Natural killer cell treated with Interleukin-12 subunit alpha and Interleukin-12 subunit beta and Interleukin-15 and Interleukin-18, amount 100 ng/mL, for 72 hours (primary cell): ENCODE results near the gene C2orf92. TPM values are rescaled to one million over a fixed set of nuclear protein-coding genes. Genes with fewer than 3 reads are reported as not detected.
A peak's percentile ranks its signal among the peaks of the same experiment; 100 is the strongest.
"Not testable (repeated sequence)": the region's sequence is repeated elsewhere in the genome, so short reads cannot be mapped to it uniquely, and the experiment has no call there.

ENCODE experiments used
- ATAC-seq, 2 donors: fragments of 150-1000 bp; cut with Tn5 transposase in 1 of 2; sonication (Bioruptor Pico), chemical (Tn5 transposase) in 1 of 2; 2 replicates each; pipeline ENCODE4 v1.10.0; 2021
- DNase-seq: peaks from one replicate; pipeline ENCODE4 v3.0.0; 2022; ENCODE audit warnings: low spot score
- H3K27ac Mint-ChIP-seq, 2 donors: 1 replicate in 1 of 2; 2 replicates in 1 of 2; pipeline ENCODE4 v1.8.0; 2022; ENCODE audit warnings: mixed read lengths in 2 of 2, mild to moderate bottlenecking in 1 of 2, moderate library complexity in 1 of 2
- H3K27me3 Mint-ChIP-seq, 2 donors: 1 replicate in 1 of 2; 2 replicates in 1 of 2; pipeline ENCODE4 v1.8.0; 2022; ENCODE audit warnings: mixed read lengths in 2 of 2
- H3K36me3 Mint-ChIP-seq: one replicate; pipeline ENCODE4 v1.8.0; 2022; ENCODE audit warnings: mixed read lengths
- H3K4me1 Mint-ChIP-seq, 2 donors: 1 replicate in 1 of 2; 2 replicates in 1 of 2; pipeline ENCODE4 v1.8.0; 2022; ENCODE audit warnings: low read depth in 2 of 2, mixed read lengths in 2 of 2, mild to moderate bottlenecking in 1 of 2
- H3K4me3 Mint-ChIP-seq: one replicate; pipeline ENCODE4 v1.8.0; 2022; ENCODE audit warnings: mixed read lengths
- H3K9me3 Mint-ChIP-seq: 2 replicates; pipeline ENCODE4 v1.8.0; 2022; ENCODE audit warnings: mixed read lengths
- total RNA-seq, 2 donors: library from RNA; stranded (reverse); gene quantifications; one replicate each; pipeline ENCODE4 v1.2.3, GENCODE V29; 2022

The C2orf92 gene
- total RNA-seq, 2 donors from 2014 or later = 8.6 to 13.6 TPM

DNA sequence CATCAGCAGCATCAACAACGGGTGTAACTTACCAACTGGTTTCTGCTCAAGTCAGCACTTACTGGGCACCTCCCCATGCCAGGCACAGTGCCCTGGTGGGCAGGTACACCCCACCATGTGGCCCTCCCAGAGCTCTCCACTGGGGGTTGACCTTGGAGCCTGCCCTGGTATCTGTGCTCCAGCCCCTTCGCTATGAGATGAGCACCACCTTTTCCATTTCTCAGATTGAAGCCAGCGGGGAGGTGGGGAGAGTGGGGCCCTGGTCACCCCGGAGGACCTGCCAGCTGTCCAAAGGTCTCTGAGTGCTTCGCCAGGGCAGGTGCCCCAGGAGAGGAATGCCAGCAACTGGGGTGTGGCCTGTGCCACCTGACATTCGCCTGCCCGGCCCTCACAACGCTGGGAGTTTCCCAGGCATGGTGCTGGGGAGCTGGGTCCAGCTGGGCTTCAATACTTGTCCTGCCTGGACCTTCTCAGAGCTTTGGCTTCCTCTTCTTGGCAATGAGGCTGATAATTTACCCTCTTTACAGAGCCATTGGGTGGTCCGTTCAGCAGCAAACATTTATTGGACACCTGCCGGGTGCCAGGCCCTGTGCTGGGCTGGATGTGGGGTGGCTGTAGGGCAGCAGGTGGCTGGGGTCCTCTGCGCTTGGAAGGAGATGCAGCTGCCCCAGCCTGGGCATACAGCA is 38.0 kb downstream of the C2orf92 start:
- H3K4me1 Mint-ChIP-seq = peaks cover 18 to 20% of the 10 kb centered on the region in 2 donors
- no peaks in the 10 kb centered on the region for H3K36me3 Mint-ChIP-seq
- no peak overlapping the region for H3K27ac Mint-ChIP-seq
- H3K4me3 Mint-ChIP-seq = no peak overlapping the region
- DNase-seq = no peak
- no peak for ATAC-seq
- H3K27me3 Mint-ChIP-seq = no peaks in the 10 kb centered on the region
- no peaks in the 10 kb centered on the region for H3K9me3 Mint-ChIP-seq

DNA sequence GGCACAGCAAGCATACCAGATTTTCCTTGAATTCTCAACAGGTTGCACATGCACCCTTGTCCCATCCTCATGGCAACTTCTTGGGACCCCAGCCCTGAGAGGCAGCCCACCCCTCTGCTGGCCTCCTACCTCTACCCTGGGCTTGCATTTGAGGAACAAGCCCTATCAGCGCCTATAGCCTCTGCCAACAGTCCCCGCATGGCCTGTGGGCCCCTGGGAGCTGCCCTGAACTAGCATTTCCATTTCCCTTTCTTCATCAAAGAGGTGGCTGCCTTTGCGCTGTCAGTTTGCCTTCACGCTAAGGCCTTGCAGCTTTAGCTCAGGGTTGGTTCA is 38.5 kb downstream of the C2orf92 start:
- H3K9me3 Mint-ChIP-seq = no peaks in the 10 kb centered on the region
- no peak for ATAC-seq
- no peaks in the 10 kb centered on the region for H3K36me3 Mint-ChIP-seq
- H3K27me3 Mint-ChIP-seq = no peaks in the 10 kb centered on the region
- no peak overlapping the region for H3K27ac Mint-ChIP-seq
- no peak overlapping the region for H3K4me3 Mint-ChIP-seq
- no peak for DNase-seq
- peaks cover 21 to 22% of the 10 kb centered on the region in 2 donors for H3K4me1 Mint-ChIP-seq

DNA sequence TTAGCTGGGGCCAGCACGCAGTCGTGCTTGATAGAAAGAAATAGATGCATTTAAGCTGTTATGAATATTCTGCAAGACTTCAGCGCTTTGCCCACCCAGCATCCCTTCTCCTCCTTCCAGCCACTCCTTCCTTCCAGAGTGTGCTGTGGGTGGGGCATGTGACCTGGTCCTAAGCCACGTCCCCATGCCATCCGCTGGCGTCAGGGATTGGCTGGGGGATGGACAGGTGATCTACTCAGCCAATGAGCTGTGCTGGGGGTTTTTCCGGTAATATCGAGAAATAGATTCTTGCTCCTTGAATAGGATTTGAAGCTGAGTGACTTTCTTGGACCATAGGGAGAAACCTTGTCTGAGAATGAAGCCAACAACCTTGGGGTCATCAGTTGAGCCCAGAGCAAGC is 39.1 kb downstream of the C2orf92 start:
- H3K27me3 Mint-ChIP-seq = no peaks in the 10 kb centered on the region
- DNase-seq (no peak), ATAC-seq (no peak)
- H3K4me3 Mint-ChIP-seq = no peak overlapping the region
- H3K4me1 Mint-ChIP-seq = peaks cover 27 to 28% of the 10 kb centered on the region in 2 donors
- H3K27ac Mint-ChIP-seq = no peak overlapping the region
- H3K36me3 Mint-ChIP-seq = no peaks in the 10 kb centered on the region
- no peaks in the 10 kb centered on the region for H3K9me3 Mint-ChIP-seq

- no peak for DNase-seq
- Mint-ChIP-seq H3K36me3 (no peaks in the 10 kb centered on the region), H3K4me1 (peaks cover 47 to 53% of the 10 kb centered on the region in 2 donors), H3K27ac (peak overlapping the region; percentile 98 to 99), H3K4me3 (no peak overlapping the region), H3K9me3 (no peaks in the 10 kb centered on the region), H3K27me3 (no peaks in the 10 kb centered on the region)
- ATAC-seq = no peak
Measured at GRCh38 chr2:97711394-97711711, 41.8 kb downstream of the C2orf92 start.

DNA sequence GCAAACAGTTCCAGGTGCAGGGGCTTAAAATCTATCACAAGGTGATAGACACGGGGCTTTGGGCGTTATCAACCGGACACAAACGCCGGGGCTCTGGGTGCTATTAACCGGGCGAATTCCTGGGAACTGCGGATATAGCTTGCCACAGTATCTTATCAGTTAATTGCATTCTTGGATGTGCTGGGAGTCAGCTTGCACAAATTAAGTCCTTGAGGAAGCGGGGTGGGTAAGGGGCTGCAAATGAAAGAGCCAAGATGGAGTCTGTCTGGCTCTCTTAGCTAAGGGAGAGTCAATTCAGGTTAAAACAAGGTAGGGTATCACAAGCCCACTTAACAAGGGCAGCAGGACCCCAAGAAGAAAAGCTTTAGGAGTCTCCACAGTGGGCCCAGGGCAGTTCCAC is 42.7 kb downstream of the C2orf92 start:
- H3K36me3 Mint-ChIP-seq, H3K27me3 Mint-ChIP-seq, ATAC-seq, H3K9me3 Mint-ChIP-seq, DNase-seq: not testable (repeated sequence)
- Mint-ChIP-seq H3K4me1 (peaks cover 55 to 60% of the 10 kb centered on the region in 2 donors), H3K4me3 (peak overlapping the region; percentile 61), H3K27ac (peak overlapping the region; percentile 98 to 99)

DNA sequence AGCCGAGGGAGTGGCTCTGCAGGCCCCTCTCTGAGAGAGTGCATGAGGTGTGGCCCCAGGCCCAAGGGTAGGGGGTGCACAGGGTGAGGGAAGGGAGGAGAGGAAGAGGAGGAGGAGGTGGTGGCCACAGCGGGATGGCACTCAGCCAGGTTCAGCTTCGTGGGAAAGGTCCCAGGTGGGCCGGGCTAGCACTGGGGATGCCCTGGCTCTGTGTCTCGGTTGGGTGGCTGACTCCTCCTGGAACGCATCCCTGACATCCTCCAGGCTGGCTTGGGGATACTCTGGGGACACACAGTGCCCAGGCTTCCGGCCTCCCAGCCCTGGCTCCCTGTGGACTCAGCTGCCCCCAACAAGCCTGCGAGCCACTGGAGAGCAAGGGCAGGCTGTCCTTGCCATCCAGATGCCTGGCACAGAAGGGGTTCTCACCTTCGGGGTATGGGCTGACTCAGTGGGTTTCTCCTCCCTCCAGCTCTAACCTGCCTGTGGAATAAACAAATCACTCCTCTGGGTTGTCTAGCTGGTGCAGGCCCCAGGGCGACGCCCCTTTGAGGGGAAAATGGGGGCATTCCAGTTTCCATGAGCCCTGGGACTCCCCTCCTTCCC is 43.3 kb downstream of the C2orf92 start:
- Mint-ChIP-seq H3K4me3 (peak overlapping the region; percentile 87), H3K9me3 (no peaks in the 10 kb centered on the region), H3K27me3 (no peaks in the 10 kb centered on the region), H3K27ac (peak overlapping the region; percentile 98 to 99), H3K4me1 (peaks cover 60 to 65% of the 10 kb centered on the region in 2 donors), H3K36me3 (no peaks in the 10 kb centered on the region)
- ATAC-seq (peak in 1 of 2 donors; percentile 4), DNase-seq (no peak)

GRCh38 chr2:97713296-97714083 is 44.0 kb downstream of the C2orf92 start, which contains the start of gene ZAP70:
Gene ZAP70 (plus strand): TSS chr2:97713576. CDS start chr2:97724037, 10,461 bp downstream.
- ATAC-seq (peak; percentile 73 to 74), DNase-seq (peak; percentile 81)
- Mint-ChIP-seq H3K27me3 (no peaks in the 10 kb centered on the region), H3K9me3 (no peaks in the 10 kb centered on the region), H3K4me3 (peak within 1 kb of the TSS; percentile 87), H3K36me3 (no peaks in the 10 kb centered on the region), H3K4me1 (peaks cover 63 to 69% of the 10 kb centered on the region in 2 donors), H3K27ac (peak within 1 kb of the TSS; percentile 98 to 99)

- Mint-ChIP-seq H3K27me3 (no peaks in the 10 kb centered on the region), H3K4me1 (peaks cover 71 to 77% of the 10 kb centered on the region in 2 donors), H3K4me3 (peak overlapping the region; percentile 87), H3K36me3 (no peaks in the 10 kb centered on the region), H3K27ac (peak overlapping the region; percentile 98 to 99), H3K9me3 (no peaks in the 10 kb centered on the region)
- ATAC-seq (peak; percentile 11 to 19), DNase-seq (no peak)
Measured at GRCh38 chr2:97714084-97714949, 44.8 kb downstream of the C2orf92 start.

- no peaks in the 10 kb centered on the region for H3K36me3 Mint-ChIP-seq
- peak overlapping the region; percentile 87 for H3K4me3 Mint-ChIP-seq
Measured at GRCh38 chr2:97714950-97715652, 45.6 kb downstream of the C2orf92 start.

DNA sequence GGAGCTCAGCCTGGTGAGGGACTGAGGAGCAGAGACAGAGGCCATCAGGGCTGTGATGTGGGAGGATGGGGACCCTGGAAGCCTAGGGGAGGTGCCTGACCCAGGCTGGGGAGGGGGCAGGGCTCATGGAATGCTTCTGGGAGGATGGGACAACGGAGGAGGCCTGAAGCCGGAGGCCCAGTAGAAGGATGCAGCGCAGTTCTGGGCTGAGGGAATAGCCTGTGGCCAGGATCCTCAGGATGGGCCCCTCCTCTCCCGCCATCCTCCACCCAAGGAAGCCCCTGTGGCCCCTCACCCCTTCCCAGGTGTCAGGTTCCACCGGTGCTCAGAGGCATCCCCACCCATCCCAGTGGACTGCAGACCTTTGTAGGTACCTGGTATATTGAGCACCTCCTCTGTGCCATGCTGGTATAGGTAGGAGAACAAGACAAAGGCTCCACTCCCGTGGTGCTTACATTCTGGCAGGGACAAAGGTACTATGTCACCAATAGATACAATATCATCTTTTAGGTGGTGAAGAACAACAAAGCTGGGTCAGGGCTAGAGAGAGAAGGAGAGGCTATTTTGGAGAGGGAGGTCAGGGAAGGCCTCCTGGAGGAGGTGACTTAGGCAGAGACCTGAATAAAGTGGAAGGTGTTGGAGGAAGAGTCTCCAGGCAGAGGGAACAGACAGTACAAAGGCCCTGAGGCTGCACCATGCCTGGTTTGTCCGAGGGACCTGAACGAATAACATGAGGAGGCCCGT is 46.6 kb downstream of the C2orf92 start:
- ATAC-seq (no peak), DNase-seq (peak; percentile 51)
- peaks cover 5% of the 10 kb centered on the region for H3K36me3 Mint-ChIP-seq
- H3K27ac Mint-ChIP-seq = peak overlapping the region; percentile 98 to 99
- H3K9me3 Mint-ChIP-seq = no peaks in the 10 kb centered on the region
- no peaks in the 10 kb centered on the region for H3K27me3 Mint-ChIP-seq
- H3K4me1 Mint-ChIP-seq = peaks cover 79 to 84% of the 10 kb centered on the region in 2 donors
- peak overlapping the region; percentile 87 for H3K4me3 Mint-ChIP-seq

More at GRCh38 chr2:97714950-97715652, 45.6 kb downstream of the C2orf92 start:
- Mint-ChIP-seq H3K27me3 (no peaks in the 10 kb centered on the region), H3K4me1 (peaks cover 73 to 80% of the 10 kb centered on the region in 2 donors), H3K27ac (peak overlapping the region; percentile 98 to 99), H3K9me3 (no peaks in the 10 kb centered on the region)
- no peak for ATAC-seq
- DNase-seq = no peak

- Mint-ChIP-seq H3K4me1 (peaks cover 74 to 78% of the 10 kb centered on the region in 2 donors), H3K27ac (peak overlapping the region; percentile 98 to 99), H3K4me3 (peak overlapping the region; percentile 87), H3K27me3 (no peaks in the 10 kb centered on the region), H3K36me3 (peaks cover 5% of the 10 kb centered on the region), H3K9me3 (no peaks in the 10 kb centered on the region)
- DNase-seq (peak; percentile 56), ATAC-seq (no peak)
Measured at GRCh38 chr2:97716695-97717612, 47.4 kb downstream of the C2orf92 start.
